Measurements from ENCODE around the gene MAB21L2.

Gene MAB21L2

GRCh38 chr4:150619042-150619441 is 37.1 kb downstream of the MAB21L2 start:
- no peak for DNase-seq (ENCODE audit: low spot score)

GRCh38 chr4:150624055-150624454 is 42.1 kb downstream of the MAB21L2 start:
- DNase-seq (ENCODE audit: low spot score): no peak

- no peak for DNase-seq (ENCODE audit: low spot score)
These were observed 43.1 kb downstream of the MAB21L2 start for GRCh38 chr4:150625033-150625432.

GRCh38 chr4:150628073-150628472 is 46.1 kb downstream of the MAB21L2 start:
- DNase-seq (ENCODE audit: low spot score): no peak

- no peak for DNase-seq (ENCODE audit: low spot score)
These were observed 50.7 kb downstream of the MAB21L2 start for GRCh38 chr4:150632639-150633038.

Measured in CD4-positive, alpha-beta T cell treated with Interleukin-15 for 4 hours (primary cell).